SIG-M5 treated with dmso at 0.1 percent for 504 hours (cell line): ENCODE results near the gene DNPEP.
"Not testable (repeated sequence)": the region's sequence is repeated elsewhere in the genome, so short reads cannot be mapped to it uniquely, and the experiment has no call there.

Source experiments
- DNase-seq: peaks from one replicate; lab custom pipeline; 2025; ENCODE audit not compliant: unreplicated experiment; lab: John Stamatoyannopoulos, UW

The DNPEP gene

DNA sequence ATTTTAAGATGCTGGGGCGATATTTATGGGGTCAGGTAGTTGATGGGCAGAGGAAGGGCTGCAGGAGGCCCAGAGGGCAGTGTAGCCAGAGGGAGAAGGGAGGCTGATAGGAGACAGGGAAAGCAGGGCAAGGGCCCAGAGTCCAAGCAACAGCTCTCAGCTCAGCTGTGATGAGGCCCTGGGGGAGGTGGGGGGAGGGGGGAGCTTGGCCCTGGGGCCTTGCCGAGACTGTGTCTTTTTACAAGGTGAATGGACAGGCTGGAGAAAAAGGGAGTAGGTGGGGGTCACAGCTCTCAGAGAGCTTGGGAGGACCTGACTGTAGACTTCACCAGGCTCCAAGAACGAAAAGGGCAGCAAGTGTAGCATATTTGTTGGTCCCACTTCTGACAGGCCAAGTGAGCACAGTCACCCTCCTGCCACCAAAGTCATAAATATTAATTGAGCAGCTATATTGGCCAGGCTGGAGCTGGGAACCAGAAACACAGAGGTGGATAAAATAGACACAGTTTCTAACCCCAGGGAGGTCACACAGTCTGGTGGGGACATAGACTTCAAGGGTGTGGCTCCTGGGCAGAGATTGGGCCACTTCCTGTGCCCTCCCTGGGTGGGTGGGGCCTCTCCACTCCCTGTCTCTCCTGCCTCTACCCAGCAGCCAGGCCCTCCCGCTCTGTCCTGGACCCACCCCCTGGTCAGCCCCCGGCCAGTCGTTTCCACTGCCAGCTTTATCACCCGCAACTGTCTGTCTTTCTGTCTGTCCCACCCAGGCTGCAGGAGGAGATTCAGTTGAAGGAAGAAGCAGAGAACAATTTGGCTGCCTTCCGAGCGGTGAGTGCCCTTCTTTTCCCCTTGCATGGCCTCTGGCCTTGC lies 31.9 kb upstream of the DNPEP start:
- peak; percentile 24 for DNase-seq

DNA sequence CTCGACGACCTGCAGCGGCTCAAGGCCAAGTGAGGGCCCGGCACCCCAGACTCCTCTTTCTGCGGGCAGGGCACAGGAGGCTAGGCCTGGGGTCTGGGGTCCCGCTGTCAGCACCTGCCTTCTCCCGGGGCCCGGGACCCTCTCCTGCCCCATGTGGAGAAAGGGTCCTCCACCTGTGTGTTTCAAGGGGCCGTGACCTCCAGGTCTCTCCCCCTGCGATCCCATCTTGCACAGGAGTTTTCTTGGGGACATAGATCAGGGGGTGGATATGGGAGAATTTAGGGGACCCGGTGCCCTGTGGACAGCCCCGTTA lies 31.3 kb upstream of the DNPEP start:
- DNase-seq: no peak

DNA sequence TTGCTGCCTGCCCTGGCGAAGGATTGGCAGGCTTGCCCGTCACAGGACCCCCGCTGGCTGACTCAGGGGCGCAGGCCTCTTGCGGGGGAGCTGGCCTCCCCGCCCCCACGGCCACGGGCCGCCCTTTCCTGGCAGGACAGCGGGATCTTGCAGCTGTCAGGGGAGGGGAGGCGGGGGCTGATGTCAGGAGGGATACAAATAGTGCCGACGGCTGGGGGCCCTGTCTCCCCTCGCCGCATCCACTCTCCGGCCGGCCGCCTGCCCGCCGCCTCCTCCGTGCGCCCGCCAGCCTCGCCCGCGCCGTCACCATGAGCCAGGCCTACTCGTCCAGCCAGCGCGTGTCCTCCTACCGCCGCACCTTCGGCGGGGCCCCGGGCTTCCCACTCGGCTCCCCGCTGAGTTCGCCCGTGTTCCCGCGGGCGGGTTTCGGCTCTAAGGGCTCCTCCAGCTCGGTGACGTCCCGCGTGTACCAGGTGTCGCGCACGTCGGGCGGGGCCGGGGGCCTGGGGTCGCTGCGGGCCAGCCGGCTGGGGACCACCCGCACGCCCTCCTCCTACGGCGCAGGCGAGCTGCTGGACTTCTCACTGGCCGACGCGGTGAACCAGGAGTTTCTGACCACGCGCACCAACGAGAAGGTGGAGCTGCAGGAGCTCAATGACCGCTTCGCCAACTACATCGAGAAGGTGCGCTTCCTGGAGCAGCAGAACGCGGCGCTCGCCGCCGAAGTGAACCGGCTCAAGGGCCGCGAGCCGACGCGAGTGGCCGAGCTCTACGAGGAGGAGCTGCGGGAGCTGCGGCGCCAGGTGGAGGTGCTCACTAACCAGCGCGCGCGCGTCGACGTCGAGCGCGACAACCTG lies 30.7 kb upstream of the DNPEP start, which contains the start of gene DES:
Gene DES (plus strand): TSS at position 223 of the 857 bp plus-strand sequence. CDS start 86 bp downstream, at position 309.
- DNase-seq: no peak

DNA sequence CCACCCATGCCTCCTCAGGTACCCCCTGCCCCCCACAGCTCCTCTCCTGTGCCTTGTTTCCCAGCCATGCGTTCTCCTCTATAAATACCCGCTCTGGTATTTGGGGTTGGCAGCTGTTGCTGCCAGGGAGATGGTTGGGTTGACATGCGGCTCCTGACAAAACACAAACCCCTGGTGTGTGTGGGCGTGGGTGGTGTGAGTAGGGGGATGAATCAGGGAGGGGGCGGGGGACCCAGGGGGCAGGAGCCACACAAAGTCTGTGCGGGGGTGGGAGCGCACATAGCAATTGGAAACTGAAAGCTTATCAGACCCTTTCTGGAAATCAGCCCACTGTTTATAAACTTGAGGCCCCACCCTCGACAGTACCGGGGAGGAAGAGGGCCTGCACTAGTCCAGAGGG lies 29.7 kb upstream of the DNPEP start:
- no peak for DNase-seq

DNA sequence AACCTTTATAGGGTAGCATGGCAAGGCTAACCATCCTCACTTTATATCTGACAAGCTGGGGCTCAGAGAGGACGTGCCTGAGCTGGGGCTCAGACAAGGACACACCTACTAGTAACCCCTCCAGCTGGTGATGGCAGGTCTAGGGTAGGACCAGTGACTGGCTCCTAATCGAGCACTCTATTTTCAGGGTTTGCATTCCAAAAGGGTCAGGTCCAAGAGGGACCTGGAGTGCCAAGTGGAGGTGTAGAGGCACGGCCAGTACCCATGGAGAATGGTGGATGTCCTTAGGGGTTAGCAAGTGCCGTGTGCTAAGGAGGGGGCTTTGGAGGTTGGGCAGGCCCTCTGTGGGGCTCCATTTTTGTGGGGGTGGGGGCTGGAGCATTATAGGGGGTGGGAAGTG lies 29.2 kb upstream of the DNPEP start:
- DNase-seq: no peak

DNA sequence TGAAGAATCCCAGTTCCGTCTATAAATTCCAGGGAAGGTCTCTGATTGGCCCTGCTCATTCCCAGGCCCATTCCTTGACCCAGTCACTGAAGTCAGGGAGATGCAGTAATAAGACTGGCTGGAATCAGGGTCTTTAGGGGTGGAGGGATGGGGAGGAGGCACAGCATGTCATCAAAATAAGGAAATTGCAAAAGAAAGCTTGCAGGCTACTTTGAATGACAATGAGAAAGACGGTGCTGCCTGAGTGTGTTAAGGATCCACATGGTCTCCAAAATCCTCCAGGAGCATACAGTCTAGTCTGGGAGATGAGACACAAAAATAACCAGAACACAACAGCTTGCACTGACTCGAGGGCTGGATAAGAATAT lies 28.5 kb upstream of the DNPEP start:
- peak; percentile 8 for DNase-seq

DNA sequence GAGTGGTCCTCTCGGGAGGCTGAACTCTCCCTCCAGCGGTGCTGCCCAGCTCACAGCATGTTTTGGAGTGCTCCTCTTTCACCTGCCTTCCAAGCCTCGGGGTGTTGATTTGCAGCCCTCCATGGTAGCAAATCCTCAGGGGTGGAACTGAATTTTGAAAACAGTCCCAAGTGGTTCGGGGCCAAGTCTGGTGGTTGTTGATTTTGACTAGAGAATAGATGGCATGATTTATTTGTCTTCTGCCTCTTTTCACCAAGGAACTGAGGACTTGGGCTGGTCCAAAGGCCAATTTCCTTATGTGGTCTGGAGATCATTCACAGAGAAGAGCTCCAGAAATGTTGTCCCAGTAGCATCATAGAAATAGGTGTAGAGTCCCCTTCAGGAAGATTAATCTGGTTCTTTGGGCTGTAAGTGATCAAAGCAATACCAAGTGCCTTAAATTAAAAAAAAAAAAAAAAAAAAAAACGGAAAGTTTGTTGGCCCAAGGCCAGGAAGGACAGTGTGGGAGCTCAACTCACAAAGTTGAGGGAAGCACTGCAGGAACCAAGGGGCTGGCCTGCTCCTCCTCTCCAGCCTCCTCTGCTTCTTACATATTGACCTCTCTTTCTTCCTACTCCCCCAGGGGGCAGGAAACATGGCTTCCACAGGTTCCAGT lies 28.0 kb upstream of the DNPEP start:
- DNase-seq: no peak

DNA sequence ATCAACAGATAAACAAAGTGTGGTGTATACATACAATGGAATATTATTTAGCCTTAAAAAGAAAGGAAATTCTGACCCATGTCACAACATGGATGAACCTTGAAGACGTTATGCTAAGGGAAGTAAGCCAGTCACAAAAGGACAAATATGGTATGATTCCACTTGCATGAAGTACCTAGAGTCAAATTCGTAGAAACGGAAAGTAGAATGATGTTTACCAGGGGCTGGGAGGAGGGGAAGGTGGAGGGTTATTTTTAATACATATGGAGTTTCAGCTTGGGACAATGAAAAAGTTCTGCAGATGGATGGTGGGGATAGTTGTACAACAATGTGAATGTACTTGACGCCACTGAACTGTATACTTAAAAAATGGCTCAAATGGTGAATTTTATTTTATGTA lies 27.1 kb upstream of the DNPEP start:
- no peak for DNase-seq

DNA sequence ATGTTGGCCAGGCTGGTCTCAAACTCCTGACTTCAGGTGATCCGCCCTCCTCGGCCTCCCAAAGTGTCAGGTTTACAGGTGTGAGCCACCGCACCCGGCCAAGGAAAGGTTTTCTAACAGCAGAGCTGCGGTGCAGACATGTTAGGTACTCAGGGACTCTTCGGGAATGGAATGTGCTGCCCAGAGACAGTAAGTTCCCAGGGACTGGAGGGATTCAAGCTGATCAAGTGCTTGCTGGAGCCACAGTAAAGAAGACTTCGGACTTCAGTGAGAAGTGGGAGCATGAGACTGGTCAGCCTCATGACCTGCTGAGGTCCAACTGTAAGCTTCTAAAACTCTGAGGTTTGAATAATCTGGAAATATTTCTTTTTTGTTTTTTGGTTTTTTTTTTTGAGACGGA lies 22.7 kb upstream of the DNPEP start:
- no peak for DNase-seq

DNA sequence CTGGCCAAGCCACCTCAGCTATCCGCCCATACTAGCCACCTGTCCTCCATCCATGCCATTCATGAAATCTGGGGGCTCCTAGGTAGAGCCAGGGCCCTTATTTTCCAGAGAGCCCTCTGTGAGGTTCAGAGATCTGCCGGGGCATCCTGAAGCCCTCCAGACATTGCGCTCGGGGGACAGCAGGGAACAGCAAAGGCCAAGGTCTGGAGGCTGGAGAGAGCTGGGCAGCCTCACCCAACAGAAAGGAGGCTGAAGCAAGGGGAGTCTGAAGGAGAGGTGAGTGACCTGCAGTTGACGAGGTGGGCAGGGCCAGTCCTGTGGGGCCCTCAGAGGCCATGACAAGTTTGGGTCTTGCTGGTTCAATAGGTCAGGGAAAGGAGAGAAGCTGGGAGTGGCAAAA lies 21.9 kb upstream of the DNPEP start:
- DNase-seq: no peak

DNA sequence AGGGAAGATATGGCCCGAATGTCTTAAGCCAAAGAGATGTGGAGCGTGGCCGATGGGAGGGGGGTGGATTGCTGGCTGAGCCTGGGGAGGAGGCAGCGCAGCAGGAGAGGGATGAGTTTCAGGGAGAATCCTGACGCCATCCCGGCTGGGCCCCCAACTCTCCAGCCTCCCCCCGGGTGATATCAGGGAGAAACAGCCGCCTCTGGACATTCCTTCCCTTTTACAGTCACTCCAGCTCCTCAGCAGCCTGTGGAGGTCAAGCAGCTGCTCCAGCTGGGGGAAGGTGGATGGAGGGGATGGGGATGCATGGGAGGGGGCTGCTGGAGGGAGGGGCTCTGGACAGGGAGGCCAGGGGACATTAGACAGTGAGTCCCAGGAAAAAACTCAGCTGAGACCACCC lies 20.9 kb upstream of the DNPEP start:
- DNase-seq: no peak

DNA sequence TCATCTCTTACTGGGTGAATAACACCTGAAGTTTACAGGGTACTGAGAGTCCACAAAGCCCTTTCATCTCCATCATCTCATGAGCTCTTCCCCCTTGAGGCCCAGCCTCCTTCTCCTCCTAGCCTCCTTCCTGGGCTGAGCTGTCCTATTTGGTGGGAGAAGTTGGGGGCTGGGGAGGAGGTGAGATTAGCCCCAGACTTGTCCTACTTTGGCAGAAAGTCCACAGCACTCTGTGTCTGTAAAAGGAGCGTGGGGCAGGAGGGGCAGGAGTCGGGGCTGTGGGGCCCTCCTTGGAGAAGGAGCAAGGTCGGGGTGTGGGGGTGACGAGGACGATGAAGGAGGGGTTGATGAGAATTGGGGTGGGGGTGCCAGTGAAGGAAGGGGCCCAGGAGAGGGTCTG lies 20.5 kb upstream of the DNPEP start:
- DNase-seq: no peak

DNA sequence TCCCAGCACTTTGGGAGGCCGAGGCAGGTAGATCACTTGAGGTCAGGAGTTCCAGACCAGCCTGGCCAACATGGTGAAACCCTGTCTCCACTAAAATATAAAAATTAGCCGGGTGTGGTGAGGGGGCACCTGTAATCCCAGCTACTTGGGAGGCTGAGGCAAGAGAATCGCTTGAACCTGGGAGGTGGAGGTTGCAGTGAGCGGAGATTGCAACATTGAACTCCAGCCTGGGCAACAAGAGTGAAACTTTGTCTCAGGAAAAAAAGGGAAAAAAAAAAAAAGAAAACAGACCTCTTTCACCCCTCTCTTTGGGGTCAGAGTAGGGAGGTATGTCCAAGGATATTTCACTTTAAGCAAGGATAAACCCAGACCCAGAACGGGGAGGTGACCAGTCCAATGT lies 19.6 kb upstream of the DNPEP start:
- not testable (repeated sequence) for DNase-seq

DNA sequence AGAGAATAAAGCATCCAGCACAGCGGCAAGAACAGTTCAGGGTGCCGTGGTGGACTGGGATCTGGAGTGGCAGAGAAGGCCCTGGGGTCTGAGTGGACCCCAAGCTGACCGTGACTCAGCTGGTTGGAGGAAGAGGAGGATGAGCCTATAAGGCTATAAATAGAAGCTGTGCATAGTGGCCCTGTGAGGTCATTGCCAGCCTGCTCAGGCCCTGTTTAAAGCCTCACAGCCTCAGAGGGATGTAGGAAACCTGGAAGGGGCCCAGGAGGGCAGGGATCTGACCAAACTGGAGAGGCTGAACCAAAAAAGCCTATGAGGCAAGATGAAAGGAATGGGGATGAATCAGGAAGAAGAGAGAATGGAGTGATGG lies 19.1 kb upstream of the DNPEP start:
- DNase-seq: no peak

DNA sequence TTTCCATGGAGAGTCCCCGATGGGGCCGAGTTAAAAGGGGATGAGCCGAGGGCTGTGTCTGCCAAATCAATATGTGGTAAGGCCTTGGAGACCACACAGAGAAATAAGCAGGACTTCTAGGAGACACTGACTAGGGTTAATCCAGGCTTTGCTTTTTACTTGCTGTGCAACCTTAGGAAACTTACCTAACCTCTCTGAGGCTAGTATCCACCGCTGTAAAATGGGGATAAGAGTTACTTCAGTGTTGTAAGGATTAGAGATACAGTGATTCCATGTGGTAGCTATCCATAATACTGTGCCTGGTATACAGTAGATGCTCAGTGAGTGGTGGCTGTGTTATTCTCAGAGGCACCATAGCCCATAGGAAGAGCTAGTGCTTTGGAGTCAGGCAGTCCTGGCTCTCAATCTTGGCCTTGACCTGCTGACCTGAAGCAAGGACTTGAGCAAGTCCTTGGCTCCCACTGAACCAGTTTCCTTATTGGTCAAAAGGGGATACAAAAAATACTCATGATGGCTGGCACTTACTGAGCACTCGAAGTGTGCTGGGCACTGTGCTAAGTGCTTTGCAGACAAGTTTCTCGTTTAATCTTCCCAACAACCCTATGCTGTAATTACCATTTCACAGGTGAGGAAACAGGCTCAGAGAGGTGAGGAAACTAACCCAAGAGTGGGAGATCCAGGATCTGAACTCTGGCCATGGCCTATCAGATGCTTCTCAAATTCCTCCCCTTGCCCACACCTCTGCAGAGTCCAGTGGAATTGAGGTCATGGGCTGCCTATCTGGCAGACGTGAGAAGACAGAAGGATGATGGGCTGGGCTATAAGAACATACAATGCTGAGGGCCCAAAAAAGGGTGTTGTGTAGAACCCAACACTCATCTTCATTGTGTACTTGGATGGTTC lies 18.5 kb upstream of the DNPEP start:
- no peak for DNase-seq

DNA sequence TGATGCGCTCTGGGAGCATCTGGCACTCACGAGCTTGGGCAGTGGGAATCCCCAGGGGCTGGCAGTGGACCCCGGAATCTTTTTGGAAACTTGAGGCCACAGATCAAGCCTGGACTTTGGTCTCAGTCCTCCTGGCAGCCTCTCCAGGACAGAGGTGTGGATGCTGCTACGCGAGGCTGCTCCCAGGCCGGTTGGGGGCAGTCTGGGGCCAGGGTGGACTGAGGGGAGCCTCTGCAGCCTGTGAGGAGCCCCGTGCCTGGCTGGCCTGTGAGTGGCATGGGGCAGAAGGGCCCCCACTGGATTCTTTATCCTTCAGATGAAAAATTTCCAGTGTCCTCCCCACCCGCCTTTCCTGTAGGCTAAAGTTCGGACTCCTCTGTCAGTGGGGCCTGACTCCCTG lies 17.7 kb upstream of the DNPEP start:
- no peak for DNase-seq

DNA sequence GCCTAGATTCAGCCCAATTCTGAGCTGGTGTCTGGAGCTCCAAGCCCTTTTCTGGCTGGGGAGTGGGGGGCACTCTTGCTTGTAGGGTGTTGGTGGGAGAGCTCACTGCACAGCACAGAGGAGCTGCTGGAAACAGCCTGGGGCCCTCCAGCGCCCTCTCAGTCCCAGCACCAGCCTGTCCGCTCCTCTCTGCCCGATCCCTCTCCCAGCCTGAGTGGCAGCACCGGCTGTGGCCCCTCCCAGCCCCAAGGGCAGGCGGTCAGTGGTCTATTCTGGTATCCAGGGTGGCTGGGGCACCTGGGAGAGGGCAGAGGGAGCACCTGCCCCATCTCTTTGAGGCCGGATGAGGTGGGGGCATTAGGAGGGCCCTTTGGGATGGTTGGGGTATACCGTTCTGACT lies 17.2 kb upstream of the DNPEP start:
- DNase-seq: no peak

DNA sequence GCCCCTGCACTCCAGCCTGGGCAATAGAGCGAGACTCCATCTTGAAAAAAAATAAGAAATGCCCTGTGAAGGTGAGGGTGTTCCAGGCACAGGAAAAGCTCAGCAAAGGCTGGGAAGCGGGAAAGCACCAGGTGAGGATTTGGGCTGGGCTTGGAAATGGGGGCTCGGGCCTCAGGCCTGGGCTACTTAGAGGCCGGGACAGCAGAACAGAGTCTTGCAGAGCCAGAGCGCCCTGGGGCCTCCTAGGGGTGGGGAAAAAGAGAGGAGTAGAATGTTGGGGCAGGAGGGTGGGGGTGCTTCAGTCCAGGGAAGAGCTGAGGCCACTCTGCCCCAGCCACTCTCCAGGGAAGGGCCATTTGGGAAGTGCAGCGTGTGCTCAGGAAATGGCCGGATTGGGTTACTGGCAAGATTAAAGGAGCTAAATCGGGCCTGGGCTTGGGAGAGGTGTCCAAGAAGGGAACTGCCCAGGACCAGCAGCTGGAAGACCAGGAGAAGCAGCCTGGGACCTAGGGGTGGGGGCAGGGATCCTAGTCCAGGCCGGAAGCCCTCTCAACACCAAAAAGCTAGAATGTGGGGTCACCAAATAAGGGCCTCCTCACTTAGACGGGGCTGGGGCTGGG lies 16.7 kb upstream of the DNPEP start:
- DNase-seq: no peak

DNA sequence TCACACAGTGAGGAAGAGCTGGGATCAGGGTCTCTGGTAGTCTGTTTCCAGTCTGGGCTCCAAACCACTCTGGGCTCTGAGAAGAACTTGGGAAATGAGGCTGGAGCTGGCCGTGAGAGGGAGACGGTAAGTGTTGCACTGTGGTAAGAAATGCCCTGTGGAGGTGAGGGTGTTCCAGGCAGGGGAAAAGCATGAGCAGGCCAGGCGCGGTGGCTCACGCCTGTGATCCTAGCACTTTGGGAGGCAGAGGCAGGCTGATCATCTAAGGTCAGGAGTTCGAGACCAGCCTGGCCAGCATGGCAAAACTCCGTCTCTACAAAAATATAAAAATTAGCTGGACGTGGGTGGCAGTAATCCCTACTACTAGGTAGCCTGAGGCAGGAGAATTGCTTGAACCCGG lies 16.1 kb upstream of the DNPEP start:
- no peak for DNase-seq

DNA sequence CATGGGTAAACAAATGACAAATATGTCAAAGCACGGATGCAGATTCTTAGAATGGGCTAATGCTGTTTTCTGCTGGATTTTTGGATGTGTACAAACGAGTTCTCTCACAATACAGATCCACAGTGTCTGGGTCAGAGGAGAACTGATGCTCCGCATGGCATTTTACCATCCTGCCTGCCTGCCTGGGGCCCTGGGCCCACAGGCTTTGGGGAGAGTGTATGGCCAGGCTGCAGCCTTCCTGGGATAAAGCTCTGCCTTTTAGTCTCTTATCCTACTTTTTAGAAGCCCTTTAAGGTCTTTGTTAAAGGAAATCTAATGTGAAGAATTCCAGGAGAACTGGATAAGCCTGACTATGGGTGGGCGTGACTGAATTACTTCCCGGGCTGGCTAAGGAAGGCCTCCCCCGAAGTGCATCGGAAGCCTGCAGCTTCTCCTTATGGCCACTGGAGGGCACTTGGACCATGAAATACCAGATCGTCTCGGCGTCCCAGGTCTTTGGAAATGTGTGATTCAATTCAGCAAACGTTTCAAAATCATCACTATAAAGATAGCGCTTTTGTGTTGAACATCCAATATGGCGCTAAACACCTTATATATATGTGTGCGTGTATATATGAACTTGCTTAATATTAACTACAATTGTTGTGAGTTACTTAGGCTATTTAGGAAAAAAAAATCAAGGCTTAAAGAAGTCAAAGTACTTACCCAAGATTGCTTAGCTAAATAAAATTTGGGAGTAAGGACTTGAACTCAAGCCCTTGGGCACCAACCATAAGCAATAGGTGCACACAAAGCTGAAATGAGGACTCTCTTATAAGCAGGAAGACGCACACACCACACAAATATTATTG lies 15.2 kb upstream of the DNPEP start:
- DNase-seq: peak; percentile 86
